Measurements from ENCODE around the gene LYSMD4.
"Not testable (repeated sequence)": the region's sequence is repeated elsewhere in the genome, so short reads cannot be mapped to it uniquely, and the experiment has no call there.

LYSMD4 gene

DNA sequence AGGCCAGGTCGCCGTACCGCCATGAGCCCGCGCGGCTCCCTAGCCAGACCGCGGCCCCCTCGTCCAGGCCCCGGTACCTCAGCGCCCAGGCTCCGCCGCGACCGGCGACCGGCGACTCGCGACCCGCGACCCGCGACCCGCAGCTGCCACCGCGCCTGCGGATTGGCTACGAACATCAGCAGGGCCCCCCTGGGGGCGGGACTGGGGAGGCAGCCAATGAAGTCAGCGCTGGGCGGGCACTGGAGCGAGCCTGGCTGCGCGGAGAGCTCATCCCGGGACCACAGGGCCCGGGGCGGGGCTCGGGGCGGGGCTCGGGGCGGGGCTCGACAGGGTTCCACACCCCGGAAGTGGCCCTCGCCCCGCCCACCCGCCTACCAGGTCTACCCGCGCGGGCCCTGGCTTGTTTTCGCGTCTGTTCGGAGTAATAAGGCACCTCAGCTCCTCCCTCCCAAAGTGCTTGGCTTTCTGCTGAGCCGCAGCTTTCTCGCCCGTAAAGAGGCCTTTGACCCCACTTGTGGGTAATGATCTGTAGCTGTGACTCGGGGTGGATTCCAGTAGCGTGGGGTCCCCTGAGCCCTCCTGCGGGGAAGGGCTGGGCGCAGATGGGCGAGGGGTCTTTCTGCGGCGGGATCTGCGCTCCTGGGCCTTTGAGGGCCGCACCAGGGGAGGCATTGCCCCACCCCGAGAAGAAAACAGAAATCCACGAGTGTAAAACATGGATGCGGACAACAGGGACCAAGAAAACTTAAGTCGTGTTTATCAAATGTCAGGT, at the start of gene LYSMD4:
LYSMD4 (minus strand) TSS at position 170 of the 772 bp plus-strand sequence. CDS start 1,438 bp downstream, outside the sequence.
- peak; percentile 96 for DNase-seq

DNA sequence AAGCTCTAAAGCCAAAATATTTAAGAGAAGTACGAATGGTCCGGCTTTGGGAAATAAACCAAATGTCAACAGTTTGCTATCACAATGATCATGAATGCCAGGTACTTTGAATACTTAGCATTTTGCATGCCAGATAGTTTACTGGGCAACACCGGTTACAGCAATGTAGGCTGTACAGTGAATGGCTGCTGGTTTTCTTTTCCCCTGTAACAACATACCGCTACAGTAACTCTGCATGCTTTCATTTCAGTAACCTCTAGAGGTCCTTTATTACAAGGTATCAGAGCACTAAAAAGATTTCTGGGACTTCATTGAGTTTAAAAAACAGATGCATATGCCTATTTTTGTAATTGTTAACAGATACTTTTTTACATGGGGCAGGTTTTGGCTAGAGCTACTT, 48.8 kb upstream of the LYSMD4 start:
- DNase-seq: not testable (repeated sequence)

DNA sequence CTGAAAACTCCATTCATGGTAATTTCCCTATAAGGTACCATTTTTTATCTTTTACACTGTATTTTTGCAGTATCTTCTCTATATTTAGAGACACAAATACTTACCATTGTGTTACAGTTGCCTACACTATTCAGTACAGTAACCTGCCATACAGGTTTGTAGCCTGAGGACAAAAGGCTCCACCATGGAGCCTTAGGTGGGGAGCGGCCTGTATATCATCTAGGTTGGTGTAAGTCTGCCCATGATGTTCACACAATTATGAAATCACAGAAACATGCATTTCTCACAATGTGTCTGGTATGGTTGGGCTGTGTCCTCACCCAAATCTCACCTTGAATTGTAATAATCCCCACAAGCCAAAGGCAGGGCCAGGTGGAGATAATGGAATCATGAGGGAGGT, 43.9 kb upstream of the LYSMD4 start:
- DNase-seq: no peak

DNA sequence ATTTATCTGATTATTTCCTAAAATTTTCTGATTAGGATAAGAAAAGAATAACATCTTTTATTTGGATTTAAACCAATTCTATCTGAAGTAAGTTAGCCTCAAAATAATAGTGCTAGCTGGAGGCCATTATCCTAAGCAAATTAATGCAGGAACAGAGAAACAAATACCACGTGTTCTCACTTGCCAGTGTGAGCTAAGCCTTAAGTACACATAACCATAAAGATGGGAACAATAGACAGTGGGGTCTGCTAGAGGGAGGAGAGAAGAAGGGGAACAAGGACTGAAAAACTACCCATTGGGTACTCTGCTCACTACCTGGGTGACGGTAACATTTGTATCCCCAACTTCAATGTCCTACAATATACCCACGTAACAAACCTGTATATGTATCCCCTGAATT, 31.3 kb upstream of the LYSMD4 start:
- no peak for DNase-seq

DNA sequence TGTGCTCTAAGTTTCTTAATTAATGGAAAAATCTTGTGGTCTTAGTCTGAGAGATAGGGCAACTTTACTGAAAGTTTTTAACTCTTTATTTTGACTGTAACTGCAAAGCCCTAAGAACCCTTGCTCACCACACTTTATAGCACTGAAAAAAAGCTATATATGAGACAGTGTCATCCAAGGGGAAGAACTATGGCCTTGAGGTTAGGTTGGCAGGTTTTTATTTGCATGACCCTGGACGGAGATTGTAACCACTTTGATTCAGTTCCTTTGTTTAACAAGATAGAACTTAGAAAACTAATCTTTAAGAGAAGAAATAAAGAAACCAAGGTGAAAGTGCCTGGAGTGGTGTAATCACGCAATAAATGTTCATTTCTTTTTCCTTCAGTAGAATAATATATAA, 30.6 kb upstream of the LYSMD4 start:
- no peak for DNase-seq

DNA sequence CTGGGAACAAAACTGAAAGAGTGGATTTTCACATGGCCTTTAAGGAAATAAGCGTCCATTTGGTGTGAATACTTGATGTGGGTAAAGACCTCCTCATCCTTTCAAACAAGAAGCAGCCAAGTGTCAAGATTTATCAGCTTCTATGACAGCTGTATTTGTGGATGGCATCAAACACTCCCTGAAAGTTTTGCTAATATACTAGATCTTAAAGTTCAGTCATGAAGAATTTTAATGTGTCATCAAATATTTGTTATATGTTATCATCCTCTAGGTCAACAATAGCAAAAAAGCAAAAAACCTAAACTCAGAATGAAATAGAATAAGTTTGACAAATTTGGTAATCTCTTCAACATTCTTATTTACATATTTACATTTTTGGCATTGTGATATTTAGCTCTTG, 29.1 kb upstream of the LYSMD4 start:
- DNase-seq: no peak

DNA sequence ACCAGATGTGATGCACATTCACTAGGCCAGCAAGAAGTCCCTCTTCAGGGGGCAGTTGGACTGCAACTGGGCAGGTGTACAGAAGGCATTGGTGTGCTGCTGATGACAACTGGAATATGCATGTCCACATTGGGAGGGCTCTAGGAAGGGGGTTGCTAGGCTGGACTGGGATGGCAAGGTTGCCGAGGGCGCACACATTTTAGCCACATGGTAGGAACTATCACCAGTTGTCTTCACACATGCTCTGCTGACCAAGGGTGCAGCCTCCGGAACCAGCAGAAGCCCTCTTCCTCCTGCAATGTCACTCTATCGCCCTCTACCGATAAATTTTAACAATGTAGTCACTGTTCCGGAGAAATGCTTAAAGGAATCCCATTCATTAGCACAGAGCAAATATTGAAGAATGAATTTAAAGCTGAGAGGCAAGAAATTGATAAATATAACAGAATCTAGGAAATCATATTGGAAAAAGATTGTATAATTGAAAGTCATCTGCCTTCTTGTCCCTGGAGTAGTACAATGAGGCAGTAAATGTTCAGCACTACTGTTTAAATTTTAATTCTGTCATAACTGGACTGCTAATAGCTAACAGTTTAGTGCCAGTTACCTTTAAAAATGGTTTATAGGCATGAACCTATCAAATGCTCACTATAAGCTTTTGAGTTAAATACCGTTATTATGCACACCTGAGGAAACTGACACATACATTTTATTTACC, 22.6 kb upstream of the LYSMD4 start:
- DNase-seq: peak; percentile 46

DNA sequence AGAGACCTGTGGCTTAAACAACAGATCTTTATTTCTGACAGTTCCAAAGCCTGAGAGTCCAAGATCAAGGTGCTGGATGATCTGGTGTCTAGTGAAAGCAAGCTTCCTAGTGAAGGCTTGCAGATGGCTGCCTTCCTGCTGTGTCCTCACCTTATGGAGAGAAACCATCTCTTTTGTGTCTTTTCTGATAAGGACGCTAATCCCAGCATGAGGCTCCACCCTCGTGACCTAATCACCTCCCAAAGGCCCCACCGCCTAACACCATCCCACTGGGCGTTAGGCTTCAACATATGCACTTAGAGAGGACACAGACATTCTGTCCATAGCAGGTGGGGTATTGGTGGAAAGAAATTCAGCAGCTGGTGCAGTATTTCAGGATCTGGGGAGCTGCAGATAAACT, 19.8 kb upstream of the LYSMD4 start:
- DNase-seq: no peak

DNA sequence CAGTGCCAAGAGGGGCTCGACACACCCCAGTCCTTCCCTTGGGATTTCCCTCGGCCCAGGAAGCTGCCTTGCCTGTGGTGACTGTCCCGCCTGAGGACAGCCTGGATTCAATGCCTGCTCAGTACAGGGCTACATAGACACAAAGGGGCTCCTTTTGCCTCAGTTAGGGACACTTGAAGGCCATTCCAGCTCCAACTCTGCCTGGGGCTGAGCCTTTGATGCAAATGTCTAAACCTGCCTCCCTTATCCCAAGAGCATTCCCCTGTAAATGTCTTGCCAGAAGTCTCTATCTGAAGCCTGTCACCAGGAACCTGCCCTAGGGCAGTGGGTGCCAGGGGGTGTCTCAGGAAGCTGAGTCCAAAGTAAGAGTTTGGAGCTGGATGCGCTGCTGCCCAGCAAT, 19.3 kb upstream of the LYSMD4 start:
- DNase-seq: no peak

DNA sequence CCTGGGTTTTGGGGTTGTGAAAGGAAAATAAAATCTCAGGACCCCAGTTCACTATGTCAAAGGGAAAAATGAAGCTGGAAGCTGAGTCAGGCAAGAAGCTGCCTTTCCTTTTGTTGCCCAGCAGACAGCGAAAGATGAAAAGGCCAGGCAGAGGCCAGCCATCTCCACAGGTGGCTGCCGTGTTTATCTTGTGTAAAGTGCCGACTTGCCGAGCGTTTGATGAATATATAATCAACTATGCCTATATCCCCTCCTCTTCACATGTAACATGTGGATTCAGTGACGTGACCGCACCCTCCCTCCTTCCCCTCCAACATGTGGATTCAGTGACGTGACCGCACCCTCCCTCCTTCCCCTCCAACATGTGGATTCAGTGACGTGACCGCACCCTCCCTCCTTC, 17.1 kb upstream of the LYSMD4 start:
- not testable (repeated sequence) for DNase-seq

DNA sequence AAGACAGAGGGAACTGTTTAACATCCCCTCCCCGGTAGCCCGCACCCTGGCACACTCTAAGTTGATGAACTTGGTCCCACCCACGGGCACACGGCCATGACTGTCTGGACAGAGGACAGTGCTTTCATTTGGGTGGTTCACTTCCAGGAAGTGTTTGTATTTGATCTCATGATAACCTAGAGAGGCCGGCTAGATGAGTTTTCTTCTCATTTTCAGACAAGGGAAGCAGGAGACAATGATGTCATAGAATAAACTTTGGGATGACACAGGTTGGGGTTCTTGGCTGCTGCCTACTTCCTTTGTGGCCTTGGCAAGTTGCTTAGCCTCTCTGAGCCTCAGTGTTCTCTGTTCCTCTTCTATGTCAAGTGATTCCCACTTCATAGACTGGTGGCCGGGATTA, 16.1 kb upstream of the LYSMD4 start:
- DNase-seq: no peak

DNA sequence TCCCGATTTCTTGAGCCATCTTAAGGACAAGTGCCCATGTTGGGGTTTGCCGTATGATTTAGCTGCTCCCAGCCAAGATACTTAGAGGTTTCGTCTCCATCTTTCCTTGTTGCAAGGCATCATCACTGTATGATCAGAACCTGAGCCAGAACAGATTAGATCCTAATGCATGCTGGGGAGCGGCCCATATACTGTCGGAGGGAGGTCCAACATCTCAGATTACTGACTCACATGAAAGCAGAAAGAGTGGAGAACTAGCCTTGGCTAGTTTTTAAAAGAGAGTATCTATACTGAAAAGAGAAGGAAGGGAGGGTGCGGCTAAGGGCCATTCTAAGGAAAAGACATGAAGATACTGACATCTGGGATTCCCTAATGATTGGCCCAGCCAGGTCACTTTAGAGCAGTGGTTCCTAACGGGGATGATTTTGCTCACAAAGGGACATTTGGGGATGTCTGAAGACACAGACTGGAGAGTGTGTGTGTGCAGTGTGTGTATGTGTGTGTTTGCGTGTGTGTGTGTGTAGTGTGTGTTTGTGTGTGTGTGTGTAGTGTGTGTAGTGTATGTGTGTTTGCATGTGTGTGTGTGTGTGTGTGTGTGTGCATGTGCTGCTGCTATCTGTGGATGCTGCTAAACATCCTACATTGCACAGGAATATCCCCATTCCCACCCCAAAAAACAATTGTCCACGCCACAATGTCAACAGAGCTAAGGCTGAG, 12.3 kb upstream of the LYSMD4 start:
- DNase-seq: no peak

DNA sequence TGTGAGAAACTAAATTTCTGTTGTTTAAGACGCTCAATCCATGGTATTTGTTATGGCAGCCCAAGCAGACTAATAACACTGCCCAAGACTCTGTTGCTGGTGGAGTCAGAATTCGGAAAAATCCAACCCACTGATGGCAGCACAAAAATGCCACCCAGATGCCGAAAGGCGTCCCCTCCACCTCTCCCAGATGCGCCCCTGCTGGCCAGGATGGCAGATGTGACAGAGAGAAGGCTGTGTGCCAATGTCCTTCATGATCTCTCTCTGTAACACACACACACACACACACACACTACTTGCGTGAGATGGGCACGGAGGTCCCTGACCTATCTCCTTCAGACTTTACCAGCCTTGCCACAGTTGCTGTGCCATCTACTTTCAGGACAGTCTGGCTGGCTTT, 10.9 kb upstream of the LYSMD4 start:
- DNase-seq: no peak

DNA sequence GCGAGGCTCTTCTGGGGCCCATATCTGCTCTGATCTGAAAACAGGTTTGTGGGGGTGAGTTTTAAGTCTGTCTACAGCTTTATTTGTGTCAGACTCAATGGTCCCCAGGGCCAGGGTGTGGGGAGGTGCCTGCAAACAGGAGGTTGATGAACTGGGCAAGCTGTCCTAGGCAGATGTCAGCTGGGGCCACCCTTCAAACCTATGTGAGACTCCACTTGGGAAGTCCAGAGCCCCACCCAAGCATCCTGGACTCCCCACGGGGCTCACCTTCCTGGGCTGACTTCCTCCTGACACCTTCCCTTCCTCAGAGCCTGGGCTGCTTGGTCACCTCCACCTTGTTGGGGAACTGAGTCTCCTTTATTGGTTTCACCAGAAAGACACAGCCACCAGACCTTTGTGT, 8.6 kb upstream of the LYSMD4 start:
- no peak for DNase-seq

DNA sequence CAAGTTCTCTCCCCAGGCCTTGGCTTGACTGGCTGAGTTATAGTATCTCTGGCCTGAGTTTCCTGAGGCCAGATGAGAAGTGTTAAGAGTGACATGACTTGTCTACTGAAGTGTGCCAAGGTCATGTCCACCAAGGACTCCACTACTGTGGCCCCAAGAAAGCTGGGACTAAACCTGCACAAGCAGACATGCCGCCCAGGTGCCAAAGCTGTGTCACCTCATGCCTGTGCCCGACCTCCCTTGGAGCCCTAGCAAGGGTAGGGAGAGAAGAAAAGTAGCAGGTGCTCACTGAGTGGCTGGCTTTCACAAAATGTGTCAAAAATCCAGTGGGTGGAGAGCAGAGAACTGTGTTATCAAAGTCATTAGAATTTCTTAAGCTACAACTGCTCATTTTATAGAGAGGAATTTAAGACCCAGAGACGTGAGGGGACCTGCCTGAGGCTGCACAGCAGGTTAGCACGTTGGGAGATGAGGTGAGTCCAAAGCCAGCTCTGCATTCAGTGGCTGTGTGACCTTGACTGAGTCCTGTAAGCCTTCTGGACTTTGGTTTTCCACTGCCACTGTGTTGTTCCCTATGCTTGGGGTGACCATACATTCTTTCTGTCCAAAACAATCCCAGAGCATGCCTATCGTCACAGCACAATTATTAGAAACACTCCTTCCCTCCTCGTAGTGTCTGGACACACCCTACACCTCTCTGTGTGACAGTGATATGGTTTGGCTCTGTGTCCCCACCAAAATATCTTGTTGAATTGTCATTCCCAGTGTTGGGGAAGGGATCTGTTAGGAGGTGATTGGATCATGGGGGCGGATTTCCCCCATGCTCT, 5.0 kb upstream of the LYSMD4 start:
- DNase-seq: no peak

DNA sequence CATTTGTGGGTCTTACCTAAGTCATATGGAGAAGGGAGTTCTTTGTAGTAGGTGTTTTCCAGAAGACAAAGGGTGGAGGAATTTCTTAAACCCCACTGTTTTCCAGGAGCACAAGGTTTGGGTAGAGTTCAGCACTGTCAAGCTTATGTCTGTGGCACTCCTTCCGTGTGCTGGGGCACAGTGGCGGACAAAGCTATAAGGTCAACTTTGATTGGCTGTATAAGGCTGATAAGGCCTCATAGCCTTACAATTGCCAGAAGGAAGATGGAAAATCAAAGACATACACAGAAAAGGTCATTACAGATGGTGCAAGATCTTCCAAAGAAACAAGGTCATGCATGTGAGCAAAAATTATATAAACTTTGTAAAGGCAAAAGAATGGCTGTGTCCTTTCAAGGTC, 3.5 kb upstream of the LYSMD4 start:
- no peak for DNase-seq

DNA sequence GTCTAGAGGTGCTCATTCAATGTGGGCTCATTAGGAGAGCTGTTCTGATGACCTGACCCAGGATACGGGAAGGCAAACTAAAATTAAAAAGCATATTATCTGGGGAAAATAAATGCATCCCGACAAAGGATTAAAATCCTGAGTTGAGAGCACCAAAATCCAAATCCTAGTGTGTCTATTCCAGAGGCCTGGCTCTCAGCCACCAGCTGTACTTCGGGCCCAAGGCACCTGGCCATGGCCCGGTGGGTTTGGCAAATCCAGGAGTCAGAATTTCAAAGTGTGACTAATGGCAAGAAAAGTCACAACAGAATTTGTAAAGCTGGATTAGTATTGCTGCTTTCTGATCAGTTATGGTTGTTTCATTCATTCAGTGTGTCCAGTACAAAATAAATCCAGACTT, 2.6 kb upstream of the LYSMD4 start:
- no peak for DNase-seq

DNA sequence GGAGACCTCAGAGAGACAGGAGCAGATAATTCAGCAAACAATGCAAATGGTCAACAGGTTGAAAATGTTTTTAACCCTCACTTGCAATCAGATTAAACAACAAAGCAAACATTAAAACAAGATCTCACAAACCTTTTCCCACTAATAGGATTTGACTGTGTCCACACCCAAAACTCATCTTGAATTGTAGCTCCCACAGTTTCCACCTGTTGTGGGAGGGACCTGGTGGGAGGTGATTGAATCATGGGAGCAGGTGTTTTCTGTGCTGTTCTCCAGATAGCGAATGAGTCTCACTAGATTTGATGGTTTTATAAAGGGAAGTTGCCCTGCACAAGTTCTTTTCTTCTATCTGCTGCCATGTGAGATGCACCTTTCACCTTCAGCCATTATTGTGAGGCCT, 1.3 kb upstream of the LYSMD4 start:
- no peak for DNase-seq

DNA sequence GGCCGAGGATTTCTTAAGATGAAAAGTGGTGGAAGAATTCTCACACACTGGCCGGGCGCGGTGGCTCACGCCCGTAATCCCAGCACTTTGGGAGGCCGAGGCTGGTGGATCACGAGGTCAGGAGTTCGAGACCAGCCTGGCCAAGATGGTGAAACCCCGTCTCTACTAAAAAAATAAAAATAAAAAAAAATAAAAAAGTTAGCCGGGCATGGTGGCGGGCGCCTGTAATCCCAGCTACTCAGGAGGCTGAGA, 729 bp upstream of the LYSMD4 start:
- DNase-seq: not testable (repeated sequence)

DNA sequence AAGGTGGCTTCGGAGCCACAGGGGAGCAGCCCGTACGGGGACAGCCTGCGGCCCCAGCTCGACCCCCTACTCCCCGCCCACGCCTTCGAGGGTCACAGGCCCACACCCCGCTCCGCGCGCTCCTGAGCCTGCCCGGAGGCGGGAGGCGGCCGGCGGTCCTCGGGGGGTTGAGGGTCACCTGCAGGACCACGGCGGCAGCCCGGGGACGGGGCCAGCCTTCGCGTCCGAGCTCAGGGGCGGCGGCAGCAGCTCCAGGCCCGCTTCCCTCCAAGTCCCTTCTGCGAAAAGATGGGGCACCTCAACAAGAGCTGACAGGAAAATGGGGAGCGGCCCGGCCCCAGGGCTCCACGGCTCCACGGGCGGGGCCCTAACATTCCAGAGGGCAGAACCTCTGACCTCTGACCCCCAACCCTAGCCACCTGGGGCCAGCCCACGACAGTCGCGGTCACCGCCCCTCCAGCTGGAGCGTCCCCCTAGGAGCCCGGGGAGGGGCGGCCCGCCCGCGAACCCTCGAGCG, 428 bp downstream of the LYSMD4 start:
- DNase-seq: no peak

DNA sequence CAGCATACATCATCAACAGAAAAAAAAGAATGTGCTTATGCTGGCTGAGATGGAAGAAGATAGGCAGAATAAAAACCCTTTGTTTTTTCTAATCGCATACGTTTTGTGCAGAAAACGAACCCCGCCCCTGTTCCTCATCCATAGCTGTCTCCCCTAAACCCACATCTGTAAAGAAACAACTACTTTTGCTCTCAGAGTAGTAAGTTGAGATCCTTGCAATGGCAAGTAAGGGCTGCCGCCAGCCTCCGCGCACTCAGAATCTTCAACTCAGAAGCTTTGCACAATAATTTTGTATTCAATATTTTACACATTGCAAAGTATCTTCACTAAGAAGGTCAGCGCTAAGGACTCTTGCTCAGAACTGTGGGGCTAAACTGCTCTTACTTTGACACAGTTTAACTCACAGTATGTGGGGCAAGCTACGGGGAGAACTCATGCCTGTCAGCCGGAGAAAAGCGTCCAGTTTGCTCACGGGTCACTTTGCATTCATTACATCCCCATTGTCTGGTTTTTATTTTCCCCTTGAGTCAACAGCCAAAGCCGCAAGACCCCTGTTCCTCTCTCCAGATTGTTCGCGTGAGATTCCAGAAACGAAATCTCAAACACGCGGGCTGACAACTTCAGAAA, 1.0 kb downstream of the LYSMD4 start:
- no peak for DNase-seq

DNA sequence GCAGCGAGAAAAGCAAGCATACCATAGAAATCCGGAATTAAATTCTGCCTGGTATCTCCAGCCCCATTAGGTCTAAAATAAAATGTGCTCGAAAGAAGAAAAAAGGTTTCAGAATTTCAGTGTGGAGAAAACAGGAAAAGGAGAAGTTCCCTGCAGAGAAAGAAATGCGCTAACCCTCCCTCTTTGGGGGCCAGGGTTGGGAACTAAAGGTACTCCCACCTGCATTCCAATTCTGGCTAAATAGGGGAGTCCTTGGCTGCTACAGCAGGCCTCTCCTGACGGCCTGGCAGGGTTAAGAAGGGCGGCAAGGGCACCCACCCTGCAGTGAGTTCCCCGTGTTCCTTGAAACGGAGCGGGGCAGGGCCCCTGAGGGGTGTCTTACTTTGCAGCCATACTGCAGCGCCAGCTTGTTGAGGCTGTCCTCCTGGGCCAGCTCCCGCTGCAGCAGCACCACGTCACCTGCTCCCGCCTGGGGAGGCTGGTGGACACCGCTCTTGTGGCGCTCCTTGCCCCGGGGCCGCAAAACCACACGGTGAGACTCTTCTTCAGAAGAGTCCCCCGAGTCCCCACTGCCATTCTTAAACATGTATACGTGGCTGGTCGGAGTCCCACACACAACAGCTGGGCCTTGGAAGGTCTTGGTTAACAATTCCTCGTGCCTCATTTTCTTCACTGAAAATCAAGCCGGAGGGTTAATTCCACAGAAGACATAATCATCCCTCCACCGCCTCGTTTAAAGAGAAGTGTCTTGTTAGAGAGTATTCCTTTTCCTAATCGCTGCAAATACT, 1.7 kb downstream of the LYSMD4 start:
- DNase-seq: no peak

Data from NCI-H187 treated with DMSO at 0.1 percent for 48 hours (cell line).